GM19193 (cell line): Measurements from ENCODE around the gene RGMA.

Experiments
- POLR2A ChIP-seq: IDR thresholded peaks from 4 replicates; pipeline ENCODE4 v1.6.1; 2011; ENCODE audit not compliant: insufficient read depth, insufficient read length; ENCODE audit errors: extremely low read depth

RGMA gene

GRCh38 chr15:93034512-93034911, 54.5 kb downstream of the RGMA start:
- no peak for TF ChIP-seq POLR2A

GRCh38 chr15:93033434-93034045, 55.5 kb downstream of the RGMA start:
- no peak for TF ChIP-seq POLR2A

- TF ChIP-seq POLR2A: no peak
Measured at GRCh38 chr15:93031103-93031464, 57.9 kb downstream of the RGMA start.

- no peak for TF ChIP-seq POLR2A
Measured at GRCh38 chr15:93030430-93031102, 58.4 kb downstream of the RGMA start.

GRCh38 chr15:93029836-93030429, 59.1 kb downstream of the RGMA start:
- no peak for TF ChIP-seq POLR2A

- no peak for TF ChIP-seq POLR2A
Measured at GRCh38 chr15:93029214-93029835, 59.7 kb downstream of the RGMA start.

GRCh38 chr15:93028632-93029213, 60.3 kb downstream of the RGMA start:
- peak; percentile 34 for TF ChIP-seq POLR2A

- TF ChIP-seq POLR2A: no peak
Measured at GRCh38 chr15:93028111-93028631, 60.8 kb downstream of the RGMA start.

- TF ChIP-seq POLR2A: no peak
Measured at GRCh38 chr15:93027413-93027812, 61.6 kb downstream of the RGMA start.

GRCh38 chr15:93026380-93026817, 62.6 kb downstream of the RGMA start:
- peak; percentile 46 for TF ChIP-seq POLR2A

GRCh38 chr15:93025625-93025982, 63.4 kb downstream of the RGMA start:
- no peak for TF ChIP-seq POLR2A

GRCh38 chr15:93024716-93025624, 64.0 kb downstream of the RGMA start:
- no peak for TF ChIP-seq POLR2A

- TF ChIP-seq POLR2A: no peak
Measured at GRCh38 chr15:93024293-93024692, 64.7 kb downstream of the RGMA start.

- no peak for TF ChIP-seq POLR2A
Measured at GRCh38 chr15:93020976-93021772, 67.8 kb downstream of the RGMA start.

GRCh38 chr15:93019971-93020370, 69.0 kb downstream of the RGMA start:
- TF ChIP-seq POLR2A: no peak
